Immature natural killer cell (primary cell): ENCODE data around the gene CD101. TPM values are rescaled to one million over a fixed set of nuclear protein-coding genes. Genes with fewer than 3 reads are reported as not detected.

Source experiments
- DNase-seq, 3 donors: peaks; one replicate each; pipeline ENCODE4 v3.0.0; 2022; ENCODE audit warnings: mixed read lengths in 1 of 3
- H3K27ac Mint-ChIP-seq, 6 donors: one replicate each; pipeline ENCODE4 v1.8.0; 2020; ENCODE audit warnings: mixed read lengths in 6 of 6, mild to moderate bottlenecking in 5 of 6, inconsistent platforms in 4 of 6, moderate library complexity in 3 of 6
- H3K27me3 Mint-ChIP-seq, 3 donors: one replicate each; pipeline ENCODE4 v1.8.0; 2020 to 2021; ENCODE audit warnings: low read depth in 3 of 3, mild to moderate bottlenecking in 3 of 3, mixed read lengths in 3 of 3, moderate library complexity in 3 of 3, inconsistent platforms in 1 of 3
- H3K36me3 Mint-ChIP-seq, 3 donors: one replicate each; pipeline ENCODE4 v1.8.0; 2020; ENCODE audit warnings: mixed read lengths in 3 of 3, inconsistent platforms in 2 of 3, mild to moderate bottlenecking in 2 of 3
- H3K4me1 Mint-ChIP-seq, 2 donors: one replicate each; pipeline ENCODE4 v1.8.0; 2020; ENCODE audit warnings: inconsistent platforms in 2 of 2, mild to moderate bottlenecking in 2 of 2, mixed read lengths in 2 of 2, moderate library complexity in 1 of 2
- H3K4me3 Mint-ChIP-seq, 5 donors: one replicate each; pipeline ENCODE4 v1.8.0; 2020; ENCODE audit warnings: mild to moderate bottlenecking in 5 of 5, mixed read lengths in 5 of 5, inconsistent platforms in 3 of 5, moderate library complexity in 3 of 5
- H3K9me3 Mint-ChIP-seq, 6 donors: one replicate each; pipeline ENCODE4 v1.8.0; 2020; ENCODE audit warnings: mild to moderate bottlenecking in 6 of 6, mixed read lengths in 6 of 6, inconsistent platforms in 4 of 6, moderate library complexity in 3 of 6
- polyA plus RNA-seq, 3 donors: library from polyadenylated mRNA; unstranded; fragments of 300-500 nt; fragmentation: Illumina TruSeq; gene quantifications; one replicate each; pipeline ENCODE4 v1.2.3, GENCODE V29; 2021

The CD101 gene
- polyA plus RNA-seq, 3 donors from 2014 or later, result 0.52 to 3.6 (median 1.4) TPM

- Mint-ChIP-seq H3K36me3 (no peaks in the 10 kb centered on the region), H3K4me3 (no peak overlapping the region), H3K27ac (no peak overlapping the region), H3K4me1 (no peaks in the 10 kb centered on the region), H3K27me3 (peaks cover 0 to 2% (median 1%) of the 10 kb centered on the region in 3 donors), H3K9me3 (no peaks in the 10 kb centered on the region)
- no peak for DNase-seq
Observed at GRCh38 chr1:117036018-117036461, 34.5 kb downstream of the CD101 start.

DNA sequence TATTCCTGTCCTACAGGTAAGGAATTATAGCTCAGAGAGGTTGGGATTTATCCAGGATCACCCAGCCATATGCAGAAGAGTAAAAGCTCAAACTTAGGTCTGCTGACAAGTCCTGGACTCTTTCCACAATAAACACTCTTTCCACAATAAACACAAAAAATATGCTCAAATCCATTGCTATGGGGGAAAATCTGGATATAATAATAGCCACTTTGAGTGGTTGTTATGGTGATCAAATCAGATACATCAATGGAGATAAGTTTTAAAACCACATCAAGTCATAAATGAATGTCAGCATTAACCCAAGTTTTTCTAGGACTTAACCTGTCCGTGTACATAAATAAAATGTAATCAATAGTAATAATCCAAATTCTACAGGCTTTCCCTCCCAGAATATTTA is 36.2 kb downstream of the CD101 start:
- Mint-ChIP-seq H3K27ac (no peak overlapping the region), H3K9me3 (no peaks in the 10 kb centered on the region), H3K27me3 (peaks cover 0 to 2% (median 1%) of the 10 kb centered on the region in 3 donors), H3K4me1 (no peaks in the 10 kb centered on the region), H3K36me3 (no peaks in the 10 kb centered on the region), H3K4me3 (no peak overlapping the region)
- no peak for DNase-seq

DNA sequence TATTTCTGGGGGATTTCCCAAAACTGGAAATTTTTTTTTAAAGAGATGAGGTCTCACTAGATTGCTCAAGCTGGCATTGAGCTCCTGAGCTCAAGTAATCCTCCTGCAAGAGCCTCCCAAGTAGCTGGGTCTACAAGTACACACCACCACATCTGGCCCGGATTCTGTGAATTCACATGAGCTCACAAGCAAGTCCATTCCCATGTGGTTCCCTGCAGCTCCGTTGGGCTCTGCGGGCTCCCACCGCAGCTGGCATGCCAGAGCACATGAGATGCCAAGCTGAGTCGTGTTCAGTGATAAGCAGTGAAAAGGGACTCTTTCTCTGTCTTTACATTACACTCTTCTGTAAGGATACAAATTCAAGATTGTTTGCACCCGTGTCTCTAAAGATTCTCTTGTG is 36.7 kb downstream of the CD101 start:
- no peaks in the 10 kb centered on the region for H3K9me3 Mint-ChIP-seq
- no peak for DNase-seq
- no peaks in the 10 kb centered on the region for H3K36me3 Mint-ChIP-seq
- H3K27ac Mint-ChIP-seq, result no peak overlapping the region
- no peaks in the 10 kb centered on the region for H3K4me1 Mint-ChIP-seq
- H3K4me3 Mint-ChIP-seq, result no peak overlapping the region
- peaks cover 0 to 2% (median 1%) of the 10 kb centered on the region in 3 donors for H3K27me3 Mint-ChIP-seq

GRCh38 chr1:117044217-117044616 is 42.7 kb downstream of the CD101 start:
- H3K4me1 Mint-ChIP-seq, result peaks cover 2 to 3% of the 10 kb centered on the region in 2 donors
- H3K9me3 Mint-ChIP-seq, result no peaks in the 10 kb centered on the region
- H3K4me3 Mint-ChIP-seq, result no peak overlapping the region
- H3K36me3 Mint-ChIP-seq, result no peaks in the 10 kb centered on the region
- H3K27me3 Mint-ChIP-seq, result peaks cover 0 to 2% (median 0%) of the 10 kb centered on the region in 3 donors
- no peak overlapping the region for H3K27ac Mint-ChIP-seq
- DNase-seq, result no peak

GRCh38 chr1:117045644-117046043 is 44.1 kb downstream of the CD101 start:
- Mint-ChIP-seq H3K4me3 (no peak overlapping the region), H3K36me3 (no peaks in the 10 kb centered on the region), H3K27ac (no peak overlapping the region), H3K4me1 (peaks cover 2 to 4% of the 10 kb centered on the region in 2 donors), H3K27me3 (peaks cover 0 to 2% (median 0%) of the 10 kb centered on the region in 3 donors), H3K9me3 (no peaks in the 10 kb centered on the region)
- DNase-seq, result no peak

DNA sequence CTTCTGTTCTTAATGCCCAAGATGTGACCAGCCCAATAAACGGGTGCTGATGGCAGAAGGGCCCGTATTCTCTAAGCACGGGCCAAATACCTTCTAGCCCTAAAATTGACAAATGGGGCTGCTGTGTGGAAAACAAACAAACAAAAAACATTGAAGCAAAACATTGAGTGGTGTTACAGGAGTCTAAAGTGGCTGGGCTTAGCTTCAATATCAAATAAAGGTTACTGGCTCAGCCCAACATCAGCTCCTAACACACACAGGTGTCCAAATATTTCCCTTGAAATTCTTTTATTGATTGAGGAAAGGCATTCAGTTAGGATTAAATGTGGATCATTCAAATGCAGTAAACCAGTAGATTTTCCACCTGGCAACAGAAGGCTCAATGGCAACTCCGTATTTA is 45.2 kb downstream of the CD101 start:
- no peaks in the 10 kb centered on the region for H3K36me3 Mint-ChIP-seq
- DNase-seq, result no peak
- H3K4me3 Mint-ChIP-seq, result no peak overlapping the region
- H3K27ac Mint-ChIP-seq, result no peak overlapping the region
- H3K4me1 Mint-ChIP-seq, result peaks cover 10 to 13% of the 10 kb centered on the region in 2 donors
- H3K27me3 Mint-ChIP-seq, result peaks cover 0 to 2% (median 0%) of the 10 kb centered on the region in 3 donors
- no peaks in the 10 kb centered on the region for H3K9me3 Mint-ChIP-seq

DNA sequence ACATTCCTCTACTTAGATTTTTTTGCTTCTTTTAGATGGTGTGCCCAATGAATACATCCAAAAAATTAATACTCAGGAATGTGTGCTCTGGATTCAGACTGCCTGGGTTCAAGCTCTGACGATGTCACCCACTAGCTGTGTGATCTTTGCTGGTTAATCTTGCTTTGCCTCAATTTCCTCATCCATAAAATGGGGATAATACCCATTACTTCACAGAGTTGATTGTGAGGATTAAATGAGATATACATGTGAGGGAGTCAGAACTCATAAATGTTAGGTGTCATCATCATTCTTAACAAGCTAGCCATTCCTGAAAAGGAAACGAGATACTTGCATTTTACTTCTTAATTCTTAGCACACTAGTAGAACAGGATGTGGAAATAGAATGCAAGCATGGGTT is 45.7 kb downstream of the CD101 start:
- no peak overlapping the region for H3K27ac Mint-ChIP-seq

GRCh38 chr1:117049857-117050256 is 48.3 kb downstream of the CD101 start:
- H3K27me3 Mint-ChIP-seq, result peaks cover 0 to 2% (median 0%) of the 10 kb centered on the region in 3 donors
- DNase-seq, result no peak
- H3K9me3 Mint-ChIP-seq, result no peaks in the 10 kb centered on the region
- H3K4me1 Mint-ChIP-seq, result peaks cover 18 to 24% of the 10 kb centered on the region in 2 donors
- no peaks in the 10 kb centered on the region for H3K36me3 Mint-ChIP-seq
- peak overlapping the region in 1 of 6 donors; percentile 47 for H3K27ac Mint-ChIP-seq
- H3K4me3 Mint-ChIP-seq, result no peak overlapping the region

More for the DNA sequence above, 45.7 kb downstream of the CD101 start:
- no peak for DNase-seq
- H3K36me3 Mint-ChIP-seq, result no peaks in the 10 kb centered on the region
- peaks cover 15 to 18% of the 10 kb centered on the region in 2 donors for H3K4me1 Mint-ChIP-seq
- H3K4me3 Mint-ChIP-seq, result no peak overlapping the region
- H3K27me3 Mint-ChIP-seq, result peaks cover 0 to 2% (median 0%) of the 10 kb centered on the region in 3 donors
- H3K9me3 Mint-ChIP-seq, result no peaks in the 10 kb centered on the region

DNA sequence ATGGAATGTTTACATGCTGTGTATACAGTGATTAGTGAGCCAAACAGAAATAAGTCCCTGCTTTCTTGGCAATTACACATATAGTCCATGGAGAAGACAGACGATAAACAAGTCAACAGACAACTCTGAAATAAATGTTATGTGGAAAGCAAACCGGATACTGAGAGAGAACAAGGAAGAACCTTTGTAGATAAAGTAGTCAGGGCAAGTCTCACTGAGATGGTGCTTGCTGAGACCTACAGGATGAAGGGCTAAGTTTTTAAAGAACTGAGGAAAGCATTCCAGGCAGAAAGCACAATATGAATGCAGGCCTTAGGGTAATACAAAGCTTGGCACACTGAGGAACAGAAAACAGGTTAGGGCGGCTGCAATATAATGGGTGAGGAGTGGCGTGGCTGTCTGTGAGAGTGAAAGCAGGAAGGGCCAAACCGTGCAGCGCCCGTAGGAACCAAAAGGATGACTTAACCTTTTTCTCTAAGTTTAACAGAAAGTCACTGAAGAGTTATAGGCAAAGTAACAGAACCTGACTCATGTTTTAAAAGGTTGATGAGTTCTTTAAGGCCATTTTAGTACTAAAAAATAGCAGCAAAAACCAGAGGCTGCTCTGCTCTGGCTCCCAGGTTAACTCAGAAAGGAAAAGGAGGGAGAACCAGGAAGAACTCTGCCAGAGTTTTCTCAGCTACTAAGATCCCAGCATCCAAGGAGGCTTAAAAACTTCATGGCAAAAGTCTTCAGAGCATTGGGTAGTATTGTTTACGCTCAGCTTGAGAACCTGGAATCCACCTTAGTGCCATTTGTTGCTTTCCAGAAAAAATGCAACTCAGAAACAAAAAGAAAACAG is 49.9 kb downstream of the CD101 start:
- peak in 1 of 3 donors; percentile 23 for DNase-seq
- Mint-ChIP-seq H3K4me3 (peak overlapping the region; percentile 66 to 86 (median 73)), H3K27me3 (no peaks in the 10 kb centered on the region), H3K27ac (peak overlapping the region; percentile 81 to 92 (median 86)), H3K4me1 (peaks cover 18 to 24% of the 10 kb centered on the region in 2 donors), H3K9me3 (no peaks in the 10 kb centered on the region), H3K36me3 (no peaks in the 10 kb centered on the region)

- Mint-ChIP-seq H3K27ac (no peak overlapping the region), H3K36me3 (no peaks in the 10 kb centered on the region), H3K9me3 (no peaks in the 10 kb centered on the region), H3K27me3 (no peaks in the 10 kb centered on the region), H3K4me3 (no peak overlapping the region), H3K4me1 (peaks cover 20 to 30% of the 10 kb centered on the region in 2 donors)
- DNase-seq, result no peak
Observed at GRCh38 chr1:117054068-117054467, 52.5 kb downstream of the CD101 start.

GRCh38 chr1:117058810-117059209 is 57.2 kb downstream of the CD101 start:
- H3K4me3 Mint-ChIP-seq, result peak overlapping the region in 1 of 5 donors; percentile 54
- no peak for DNase-seq
- peaks cover 0 to 2% (median 0%) of the 10 kb centered on the region in 3 donors for H3K36me3 Mint-ChIP-seq
- peaks cover 0 to 3% (median 2%) of the 10 kb centered on the region in 3 donors for H3K27me3 Mint-ChIP-seq
- H3K27ac Mint-ChIP-seq, result no peak overlapping the region
- H3K9me3 Mint-ChIP-seq, result no peaks in the 10 kb centered on the region
- peaks cover 17 to 23% of the 10 kb centered on the region in 2 donors for H3K4me1 Mint-ChIP-seq

DNA sequence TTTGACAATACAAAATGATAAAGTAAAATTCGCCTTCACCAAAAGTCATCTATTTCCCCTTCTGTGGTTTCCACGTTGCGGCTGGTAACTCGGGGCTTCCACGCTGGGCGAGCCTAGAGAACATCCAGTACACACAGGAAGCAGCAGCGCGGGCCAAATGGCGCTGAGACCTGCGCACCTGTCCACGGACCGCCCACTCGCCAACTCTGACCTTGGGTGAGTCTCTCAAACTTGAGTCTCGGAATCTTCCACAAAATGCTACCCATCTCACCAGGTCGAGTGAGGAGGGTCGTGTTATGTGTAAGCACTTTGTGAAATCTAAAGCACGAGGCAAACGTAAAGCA is 57.7 kb downstream of the CD101 start:
- no peak overlapping the region for H3K4me3 Mint-ChIP-seq
- H3K27me3 Mint-ChIP-seq, result peaks cover 0 to 3% (median 2%) of the 10 kb centered on the region in 3 donors
- H3K4me1 Mint-ChIP-seq, result peaks cover 17 to 23% of the 10 kb centered on the region in 2 donors
- peaks cover 0 to 5% (median 0%) of the 10 kb centered on the region in 3 donors for H3K36me3 Mint-ChIP-seq
- DNase-seq, result peak; percentile 61 to 68 (median 67)
- no peak overlapping the region for H3K27ac Mint-ChIP-seq
- no peaks in the 10 kb centered on the region for H3K9me3 Mint-ChIP-seq

- H3K9me3 Mint-ChIP-seq, result no peaks in the 10 kb centered on the region
- H3K4me1 Mint-ChIP-seq, result peaks cover 17 to 23% of the 10 kb centered on the region in 2 donors
- H3K27me3 Mint-ChIP-seq, result peaks cover 0 to 3% (median 2%) of the 10 kb centered on the region in 3 donors
- H3K27ac Mint-ChIP-seq, result peak within 1 kb of the TSS in 2 of 6 donors; percentile 40 to 79
- no peak within 1 kb of the TSS for H3K4me3 Mint-ChIP-seq
- peak; percentile 97 to 98 (median 98) for DNase-seq
- peaks cover 0 to 5% (median under 1%) of the 10 kb centered on the region in 3 donors for H3K36me3 Mint-ChIP-seq
Observed at GRCh38 chr1:117059678-117060440, 58.3 kb downstream of the CD101 start, which contains the start of gene TTF2. Gene TTF2 (plus strand): TSS chr1:117060326. CDS start chr1:117060347, 21 bp downstream.
